ENCODE measurements around the gene MYO3B.
"Not testable (repeated sequence)": the region's sequence is repeated elsewhere in the genome, so short reads cannot be mapped to it uniquely, and the experiment has no call there.

MYO3B gene

GRCh38 chr2:170434900-170435621 is 257.1 kb downstream of the MYO3B start:
- DNase-seq: no peak

- DNase-seq: no peak
Measured at GRCh38 chr2:170436077-170436943, 258.4 kb downstream of the MYO3B start.

- no peak for DNase-seq
Measured at GRCh38 chr2:170446078-170446477, 268.1 kb downstream of the MYO3B start.

GRCh38 chr2:170449034-170449433 is 271.1 kb downstream of the MYO3B start:
- DNase-seq: no peak

GRCh38 chr2:170454471-170455372 is 276.8 kb downstream of the MYO3B start:
- no peak for DNase-seq

GRCh38 chr2:170455617-170456426 is 277.9 kb downstream of the MYO3B start:
- no peak for DNase-seq

- DNase-seq: no peak
Measured at GRCh38 chr2:170456914-170457313, 279.0 kb downstream of the MYO3B start.

GRCh38 chr2:170457742-170458141 is 279.8 kb downstream of the MYO3B start:
- DNase-seq: no peak

GRCh38 chr2:170461889-170462288 is 283.9 kb downstream of the MYO3B start:
- no peak for DNase-seq

GRCh38 chr2:170462433-170463205 is 284.7 kb downstream of the MYO3B start:
- no peak for DNase-seq

GRCh38 chr2:170463206-170463537 is 285.2 kb downstream of the MYO3B start:
- DNase-seq: no peak

GRCh38 chr2:170464268-170464667 is 286.3 kb downstream of the MYO3B start:
- no peak for DNase-seq

- no peak for DNase-seq
Measured at GRCh38 chr2:170465241-170465640, 287.3 kb downstream of the MYO3B start.

- DNase-seq: no peak
Measured at GRCh38 chr2:170466632-170467031, 288.7 kb downstream of the MYO3B start.

GRCh38 chr2:170467568-170468422 is 289.8 kb downstream of the MYO3B start:
- DNase-seq: no peak

- no peak for DNase-seq
Measured at GRCh38 chr2:170468557-170468956, 290.6 kb downstream of the MYO3B start.

GRCh38 chr2:170472498-170472897 is 294.6 kb downstream of the MYO3B start:
- not testable (repeated sequence) for DNase-seq

GRCh38 chr2:170475878-170476277 is 297.9 kb downstream of the MYO3B start:
- no peak for DNase-seq

- no peak for DNase-seq
Measured at GRCh38 chr2:170477630-170478029, 299.7 kb downstream of the MYO3B start.

GRCh38 chr2:170481201-170481600 is 303.3 kb downstream of the MYO3B start:
- no peak for DNase-seq

GRCh38 chr2:170484552-170484951 is 306.6 kb downstream of the MYO3B start:
- DNase-seq: no peak

Measured in GOT3 (cell line).